ENCODE results near the gene RASL11A.
"Not testable (repeated sequence)": the region's sequence is repeated elsewhere in the genome, so short reads cannot be mapped to it uniquely, and the experiment has no call there.

Gene RASL11A

GRCh38 chr13:27300941-27301586 lies 30.4 kb downstream of the RASL11A start:
- no peak for DNase-seq

GRCh38 chr13:27302643-27303262 lies 32.1 kb downstream of the RASL11A start:
- DNase-seq = no peak

GRCh38 chr13:27304099-27304498 lies 33.5 kb downstream of the RASL11A start:
- no peak for DNase-seq

GRCh38 chr13:27304611-27305010 lies 34.0 kb downstream of the RASL11A start:
- no peak for DNase-seq

- no peak for DNase-seq
Measured at GRCh38 chr13:27306364-27306763, 35.7 kb downstream of the RASL11A start.

- DNase-seq = no peak
Measured at GRCh38 chr13:27308941-27309340, 38.3 kb downstream of the RASL11A start.

- no peak for DNase-seq
Measured at GRCh38 chr13:27309401-27309958, 38.9 kb downstream of the RASL11A start.

GRCh38 chr13:27309967-27310598 lies 39.5 kb downstream of the RASL11A start:
- DNase-seq = peak; percentile 40

GRCh38 chr13:27310946-27311345 lies 40.3 kb downstream of the RASL11A start:
- no peak for DNase-seq

- DNase-seq = no peak
Measured at GRCh38 chr13:27311518-27312210, 41.0 kb downstream of the RASL11A start.

- DNase-seq = no peak
Measured at GRCh38 chr13:27313770-27314169, 43.1 kb downstream of the RASL11A start.

- no peak for DNase-seq
Measured at GRCh38 chr13:27319404-27319803, 48.8 kb downstream of the RASL11A start.

GRCh38 chr13:27321468-27322431 lies 51.1 kb downstream of the RASL11A start:
- no peak for DNase-seq

- not testable (repeated sequence) for DNase-seq
Measured at GRCh38 chr13:27322443-27322842, 51.8 kb downstream of the RASL11A start.

Measured in EL (cell line).